ENCODE data around the gene LYST.
"Not testable (repeated sequence)": the region's sequence is repeated elsewhere in the genome, so short reads cannot be mapped to it uniquely, and the experiment has no call there.

The LYST gene

DNA sequence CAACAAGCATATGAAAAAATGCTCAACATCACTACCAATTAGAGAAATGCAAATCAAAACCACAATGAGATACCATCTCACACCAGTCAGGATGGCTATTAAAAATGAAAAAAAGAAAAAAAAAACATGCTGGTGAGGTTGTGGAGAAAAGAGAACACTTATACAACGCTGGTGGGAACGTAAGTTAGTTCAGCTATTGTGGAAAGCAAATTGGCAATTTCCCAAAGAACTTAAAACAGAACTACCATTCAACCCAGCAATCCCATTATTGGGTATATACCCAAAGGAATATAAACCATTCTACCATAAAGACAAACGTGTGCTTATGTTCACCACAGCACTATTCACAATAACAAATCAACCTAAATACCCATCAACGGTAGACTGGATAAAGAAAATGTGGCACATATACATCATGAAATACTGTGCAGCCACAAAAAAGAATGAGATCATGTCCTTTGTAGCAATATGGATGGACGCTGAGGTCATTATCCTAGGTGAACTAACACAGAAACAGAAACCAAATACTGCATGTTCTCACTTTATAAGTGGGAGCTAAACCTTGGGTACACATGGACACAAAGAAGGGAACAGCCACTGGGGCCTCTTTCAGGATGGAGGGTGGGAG is 49.5 kb downstream of the LYST start:
- DNase-seq, result peak; percentile 64

GRCh38 chr1:235809688-235810397 is 56.9 kb downstream of the LYST start:
- DNase-seq, result no peak

GRCh38 chr1:235808223-235808622 is 58.5 kb downstream of the LYST start:
- DNase-seq, result no peak

DNA sequence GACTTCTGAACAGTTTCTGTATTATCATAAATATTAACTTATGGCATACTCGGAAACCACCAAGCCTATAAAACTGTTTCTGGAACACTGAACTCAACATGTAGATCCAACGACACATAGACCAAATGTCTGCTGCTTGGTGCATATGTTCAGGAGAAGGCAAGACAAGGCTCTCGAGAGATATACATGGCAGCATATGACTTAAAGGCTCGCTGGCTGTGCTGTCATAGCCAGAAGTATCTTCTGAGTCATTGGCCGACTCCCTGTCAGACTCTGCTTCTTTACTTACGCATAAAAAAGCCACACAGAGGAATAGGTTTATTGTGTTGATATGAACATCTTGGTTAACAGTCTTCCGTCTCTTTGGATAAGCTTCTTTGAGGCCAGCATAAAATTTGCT is 60.6 kb downstream of the LYST start:
- DNase-seq, result no peak

- no peak for DNase-seq
These were observed 63.9 kb downstream of the LYST start for GRCh38 chr1:235802573-235803346.

GRCh38 chr1:235799264-235799663 is 67.4 kb downstream of the LYST start:
- DNase-seq, result no peak

DNA sequence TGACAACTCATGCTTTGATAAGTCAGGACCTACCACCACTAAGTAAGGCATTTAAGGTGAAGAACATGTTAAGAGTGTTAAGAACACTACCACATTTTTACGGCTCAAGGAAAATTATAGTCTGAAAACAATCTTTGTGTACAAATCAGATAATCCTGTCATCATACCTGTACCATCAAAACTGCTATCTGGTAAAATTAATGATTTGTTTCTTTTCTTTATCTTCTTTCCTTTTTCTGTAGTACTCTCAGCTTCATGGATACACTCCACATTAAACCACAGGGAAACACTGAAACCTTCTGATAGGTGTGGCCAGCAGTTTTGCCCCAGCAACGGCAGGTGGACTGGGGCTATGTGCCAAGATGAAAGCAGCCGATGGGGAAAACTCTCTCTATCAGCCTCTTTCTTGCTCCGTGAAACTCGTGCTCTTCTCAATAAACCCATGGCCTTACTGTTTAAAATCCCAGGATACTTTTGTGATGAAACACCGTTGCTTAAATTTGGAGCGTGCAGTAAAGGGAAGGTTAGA is 75.1 kb downstream of the LYST start:
- DNase-seq, result no peak

DNA sequence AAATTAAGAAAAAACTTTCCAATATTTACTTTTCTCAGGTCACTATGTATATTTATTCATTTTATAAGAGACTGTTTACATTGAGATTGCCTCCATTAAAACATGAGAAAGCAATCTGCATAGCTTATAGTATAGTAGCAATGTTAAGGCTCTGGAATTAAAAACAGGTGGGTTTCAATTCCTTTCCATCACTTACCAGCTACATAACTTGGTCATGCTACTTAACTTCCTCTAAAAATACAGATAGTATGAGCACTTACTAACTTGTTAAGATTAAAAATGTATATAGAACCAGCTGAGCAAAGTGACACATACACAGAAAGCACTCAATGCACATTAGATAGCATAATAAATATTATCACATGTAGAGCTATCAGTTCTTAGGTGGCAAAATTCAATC is 76.6 kb downstream of the LYST start:
- no peak for DNase-seq

DNA sequence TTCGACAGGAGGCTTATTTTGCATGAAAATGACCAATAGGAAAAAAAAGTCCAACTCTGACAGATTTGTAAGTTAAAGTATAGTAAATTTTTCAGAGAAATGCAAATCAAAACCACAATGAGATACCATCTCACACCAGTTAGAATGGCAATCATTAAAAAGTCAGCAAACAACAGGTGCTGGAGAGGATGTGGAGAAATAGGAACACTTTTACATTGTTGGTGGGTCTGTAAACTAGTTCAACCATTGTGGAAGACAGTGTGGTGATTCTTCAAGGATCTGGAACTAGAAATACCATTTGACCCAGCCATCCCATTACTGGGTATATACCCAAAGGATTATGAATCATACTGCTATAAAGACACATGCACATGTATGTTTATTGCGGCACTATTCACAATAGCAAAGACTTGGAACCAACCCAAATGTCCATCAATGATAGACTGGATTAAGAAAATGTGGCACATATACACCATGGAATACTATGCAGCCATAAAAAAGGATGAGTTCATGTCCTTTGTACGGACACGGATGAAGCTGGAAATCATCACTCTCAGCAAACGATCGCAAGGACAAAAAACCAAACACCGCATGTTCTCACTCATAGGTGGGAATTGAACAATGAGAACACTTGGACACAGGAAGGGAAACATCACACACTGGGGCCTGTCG is 80.3 kb downstream of the LYST start:
- not testable (repeated sequence) for DNase-seq

DNA sequence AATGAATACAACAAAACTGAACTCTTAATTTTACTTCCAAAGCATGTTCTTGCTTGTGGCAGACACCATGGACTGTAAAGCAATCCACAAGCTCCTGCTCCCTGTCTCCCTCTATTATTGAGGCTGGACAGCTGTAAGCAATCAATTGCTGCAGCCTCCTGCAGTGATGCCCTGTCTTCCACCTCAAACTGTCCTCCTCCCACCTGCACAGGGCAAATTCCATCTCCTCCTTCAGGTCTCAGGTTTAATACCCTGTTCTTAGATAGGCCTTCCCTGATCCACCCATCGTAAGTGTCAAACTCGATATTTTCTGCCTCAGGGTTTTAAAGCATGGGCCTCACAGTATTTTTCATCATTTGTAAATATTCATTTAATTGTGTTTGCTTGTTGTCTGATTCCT is 81.8 kb downstream of the LYST start:
- DNase-seq, result peak; percentile 66

DNA sequence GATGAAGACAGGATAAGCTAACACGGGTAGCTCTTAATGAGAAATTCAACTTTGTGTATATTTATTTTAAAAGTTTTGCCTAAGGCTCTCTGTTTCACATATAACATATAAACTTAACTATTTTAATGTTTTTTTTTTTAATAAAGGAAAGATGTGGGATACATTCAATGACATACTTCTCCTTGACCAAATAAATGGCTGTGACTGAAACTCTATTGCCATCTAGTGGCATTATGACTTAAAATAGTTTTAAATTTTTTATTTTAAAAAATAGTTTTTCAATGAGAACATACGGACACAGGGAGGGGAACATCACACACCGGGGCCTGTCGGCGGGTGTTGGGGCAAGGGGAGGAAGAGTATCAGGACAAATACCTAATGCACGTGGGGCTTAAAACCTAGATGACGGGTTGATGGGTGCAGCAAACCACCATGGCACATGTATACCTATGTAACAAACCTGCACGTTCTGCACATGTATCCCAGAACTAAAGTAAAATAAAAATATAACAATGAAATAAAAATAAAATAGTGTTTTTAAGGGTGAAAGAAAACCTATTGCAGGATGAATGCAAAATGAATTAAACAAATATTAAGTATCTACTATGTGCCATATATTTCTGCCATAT is 83.4 kb downstream of the LYST start:
- DNase-seq, result peak; percentile 59

DNA sequence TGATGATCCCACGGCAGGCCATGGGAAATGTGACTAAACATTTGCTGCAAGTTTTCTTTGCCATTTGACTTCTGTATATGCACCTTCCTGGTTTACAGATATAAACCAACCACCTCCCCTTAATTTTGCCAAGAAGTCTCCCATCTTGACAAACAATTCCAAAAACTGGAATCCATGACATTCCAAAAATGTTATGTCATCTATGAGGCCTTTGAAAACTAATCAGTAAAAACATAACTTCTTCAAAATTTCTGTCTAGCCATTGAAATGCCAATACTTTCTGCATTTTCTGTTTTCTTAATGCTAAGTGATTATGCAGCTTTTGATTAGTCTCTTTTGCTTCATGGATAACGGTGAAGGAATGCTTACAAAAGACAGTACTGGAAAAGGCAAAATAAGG is 84.1 kb downstream of the LYST start:
- no peak for DNase-seq

DNA sequence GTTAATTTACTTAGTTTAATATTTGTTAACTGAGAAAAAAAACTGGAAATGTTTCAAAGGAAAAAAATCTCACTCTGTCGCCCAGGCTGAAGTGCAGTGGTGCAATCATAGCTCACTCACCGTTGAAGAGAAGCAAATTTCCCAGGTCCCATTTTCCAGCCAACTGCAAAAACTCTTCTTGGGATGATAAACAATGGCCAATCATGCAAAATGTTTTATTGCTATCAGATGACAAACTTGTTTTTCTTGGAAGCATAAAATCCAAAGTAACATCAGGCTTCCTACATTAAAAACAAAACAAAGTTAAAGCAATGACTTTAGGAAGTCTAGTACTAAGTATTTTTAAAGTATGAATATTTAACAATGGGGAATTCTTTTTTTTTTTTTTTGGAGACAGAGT is 84.9 kb downstream of the LYST start:
- no peak for DNase-seq

GRCh38 chr1:235779770-235780169 is 86.9 kb downstream of the LYST start:
- DNase-seq, result no peak

DNA sequence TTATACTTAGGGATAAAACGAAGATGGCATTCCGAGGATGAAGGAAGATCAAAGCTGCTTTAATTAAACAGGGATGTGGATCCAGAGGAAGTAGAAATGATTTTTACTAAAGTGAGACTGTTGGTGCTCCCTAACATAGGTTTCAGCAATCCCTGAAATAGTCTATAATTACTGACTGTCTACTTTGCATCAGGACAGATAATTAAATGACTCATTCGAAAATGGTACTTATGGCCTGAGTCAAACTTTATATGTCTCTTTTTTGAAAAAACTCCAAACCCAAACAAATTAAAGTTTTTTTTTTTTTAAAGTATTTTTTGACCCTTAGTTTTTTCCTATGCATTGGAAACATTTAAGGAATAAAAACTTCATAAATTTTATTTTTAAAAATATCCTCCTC is 90.3 kb downstream of the LYST start:
- peak; percentile 13 for DNase-seq

DNA sequence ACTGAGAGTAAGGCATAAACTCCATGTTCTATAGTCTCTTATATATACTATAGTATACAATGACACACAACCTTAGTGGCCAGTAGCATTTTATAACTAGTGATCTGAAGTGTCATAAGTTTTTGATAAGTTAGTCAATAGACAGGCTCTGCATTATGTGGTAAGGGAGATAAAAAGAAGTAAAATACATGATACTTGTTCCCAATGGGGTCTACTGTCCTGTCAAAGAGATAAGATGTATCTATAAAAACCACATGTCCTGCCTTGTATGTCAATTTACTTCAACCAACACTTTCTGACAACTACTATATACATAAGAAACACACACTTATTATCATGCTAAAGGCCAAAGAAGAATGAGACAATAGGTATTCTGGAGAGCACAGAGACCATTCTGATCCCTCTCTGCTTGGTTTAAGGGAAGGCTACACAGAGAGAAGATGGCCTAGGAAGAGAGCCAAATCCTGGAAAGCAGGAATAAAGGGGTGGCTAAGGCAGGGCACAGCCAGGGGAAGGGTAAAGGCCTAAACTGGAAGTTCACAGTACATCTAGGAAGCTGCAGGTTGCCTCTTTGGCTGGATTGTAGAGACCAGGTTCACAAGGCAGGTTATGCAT is 91.4 kb downstream of the LYST start:
- no peak for DNase-seq

DNA sequence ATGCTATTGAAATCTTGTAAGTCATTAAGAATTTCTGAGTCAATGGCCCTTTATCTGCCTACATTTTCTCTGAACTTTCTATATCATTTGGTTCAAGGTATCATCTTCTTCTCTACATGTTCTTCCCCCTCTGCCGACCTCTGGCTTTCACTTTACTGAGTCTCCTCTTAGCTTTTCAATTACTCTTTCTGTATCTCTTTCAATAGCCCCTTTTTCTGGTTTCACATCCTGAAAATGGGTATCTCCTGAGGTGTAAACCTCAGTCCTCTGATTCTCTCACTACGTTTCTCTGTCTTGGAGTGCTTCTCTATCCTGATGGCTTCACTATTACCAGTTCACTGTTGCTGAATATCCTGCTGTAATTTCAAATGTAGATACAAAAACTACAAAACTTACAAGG is 98.9 kb downstream of the LYST start:
- DNase-seq, result no peak

DNA sequence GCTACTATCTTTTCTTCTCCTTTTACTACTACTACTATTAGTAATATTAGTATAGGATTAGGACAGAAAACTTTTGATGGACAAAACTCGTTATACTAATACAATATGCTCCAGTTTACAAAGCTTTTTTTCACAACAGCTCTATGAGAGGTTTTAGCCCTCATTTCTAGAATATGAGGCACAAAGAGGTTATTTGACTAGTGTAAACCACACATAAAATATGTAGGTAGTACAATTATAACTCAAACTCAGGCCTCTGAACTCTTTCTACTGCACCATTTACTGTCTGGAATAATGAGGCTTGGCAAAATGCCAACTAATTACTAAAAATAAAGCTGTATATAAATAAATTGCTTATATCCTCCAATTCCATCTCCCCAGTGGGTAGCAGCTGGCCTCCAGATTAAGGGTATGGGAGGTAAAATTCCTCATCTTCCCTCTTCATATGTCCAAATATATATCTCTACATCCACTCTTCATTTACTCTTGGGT is 99.9 kb downstream of the LYST start:
- DNase-seq, result peak; percentile 19

GRCh38 chr1:235763962-235764361 is 102.7 kb downstream of the LYST start:
- DNase-seq, result no peak

DNA sequence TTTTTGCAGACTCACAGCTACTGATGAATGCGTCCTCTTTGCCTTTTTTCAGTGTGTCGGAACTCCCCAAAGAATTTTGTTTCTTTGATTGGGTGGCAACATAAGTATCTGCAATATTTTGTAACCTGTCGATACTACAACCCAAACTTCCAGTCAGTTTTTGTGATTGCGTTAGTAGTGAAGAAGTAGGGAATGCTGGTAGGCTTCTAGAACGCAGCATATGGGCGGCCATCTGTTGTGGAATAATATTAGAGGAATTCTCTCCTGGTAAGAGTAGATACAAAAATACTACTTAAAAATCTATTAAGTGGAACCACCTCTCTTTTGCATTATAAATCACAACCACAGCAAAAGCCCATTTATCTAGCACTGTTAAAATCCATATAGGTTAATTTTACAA is 107.4 kb downstream of the LYST start:
- no peak for DNase-seq

DNA sequence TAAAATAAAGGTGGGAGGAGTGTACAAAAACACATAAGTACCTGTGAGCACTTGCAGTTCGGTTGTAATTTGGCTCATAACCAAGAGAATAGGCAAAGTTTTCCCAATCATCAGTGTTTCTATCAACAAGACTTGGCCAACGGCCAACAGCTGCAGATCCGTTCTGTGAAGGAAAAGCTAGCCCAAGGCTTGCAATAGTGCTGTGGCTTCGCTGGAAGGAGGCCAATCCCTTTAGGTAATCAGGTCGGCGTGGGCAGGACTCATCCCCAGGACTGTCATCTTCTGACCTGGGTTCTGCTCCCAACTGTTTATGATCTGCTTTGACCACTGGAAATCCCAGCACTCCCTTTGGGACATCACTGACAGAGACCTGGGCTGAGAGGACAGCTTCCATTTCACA is 107.8 kb downstream of the LYST start:
- DNase-seq, result peak; percentile 60

DNA sequence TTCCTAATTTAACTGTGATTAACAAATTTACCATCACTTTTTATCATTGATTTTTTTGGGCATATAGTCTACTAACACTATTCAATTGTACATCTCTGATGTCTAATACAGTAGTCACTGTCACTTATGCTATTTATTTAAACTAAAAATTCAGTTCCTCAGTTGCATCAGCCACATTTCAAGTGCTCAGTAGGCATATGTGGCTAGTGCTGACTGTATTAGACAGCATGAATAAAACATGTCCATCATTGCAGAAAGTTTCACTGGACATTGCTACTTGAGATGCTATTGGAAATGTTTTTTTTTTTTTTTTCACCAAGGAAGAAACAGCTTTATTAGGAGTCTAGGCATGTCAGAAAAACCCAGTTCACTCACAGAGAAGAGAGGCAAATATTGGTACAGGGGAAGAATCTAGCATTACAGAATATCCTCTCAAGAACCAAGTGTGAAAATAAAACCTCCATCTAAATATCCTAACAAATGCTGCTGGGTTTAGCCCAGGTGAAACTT is 109.1 kb downstream of the LYST start:
- DNase-seq, result no peak

Measured in NCI-H69 (cell line).